ENCODE data around the gene CD99. TPM values are rescaled to one million over a fixed set of nuclear protein-coding genes. Genes with fewer than 3 reads are reported as not detected.
"Not testable (repeated sequence)": the region's sequence is repeated elsewhere in the genome, so short reads cannot be mapped to it uniquely, and the experiment has no call there.

CD99 gene
- total RNA-seq, 2 donors from 2014 or later, result 384 to 1,041 TPM

GRCh38 chrX:2767631-2768455 is 76.7 kb downstream of the CD99 start:
- 53% methylated on average over 25 of the region's 25 CpGs for WGBS

DNA sequence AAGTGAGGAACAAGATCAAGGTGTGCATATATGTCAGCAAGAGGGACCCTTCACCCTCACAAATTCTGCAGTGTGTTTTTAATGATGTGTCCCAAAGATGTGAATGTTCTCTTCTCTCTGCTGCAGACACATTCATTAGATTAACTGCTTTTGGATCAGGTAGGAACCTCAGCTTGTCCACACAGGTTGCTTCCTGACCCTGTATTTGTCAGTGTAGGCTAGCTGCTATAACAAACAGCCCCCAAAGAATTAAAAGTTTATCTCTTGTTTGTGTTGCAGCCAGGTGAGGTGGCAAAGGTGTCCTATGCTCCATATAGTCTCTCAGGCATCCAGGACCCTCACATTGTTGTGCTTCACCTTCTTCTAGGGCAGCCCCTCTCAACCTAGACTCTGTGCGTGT is 78.5 kb downstream of the CD99 start:
- no peaks in the 10 kb centered on the region for H3K4me1 ChIP-seq (replicated peaks)
- H3K9me3 ChIP-seq, result no peaks in the 10 kb centered on the region
- no peak overlapping the region for H3K4me3 ChIP-seq
- intact Hi-C loops (cut with DNase I), result no loop called here
- no peak for DNase-seq (ENCODE audit: low spot score)
- no peak for TF ChIP-seq POLR2A (IDR thresholded peaks at IDR 0.05)
- TF ChIP-seq CTCF (IDR thresholded peaks at IDR 0.05), result no peak
- TF ChIP-seq POLR2AphosphoS5 (IDR thresholded peaks at IDR 0.05), result no peak
- H3K36me3 ChIP-seq, result no peaks in the 10 kb centered on the region
- 100% methylated on average over 1 of the region's 1 CpG for WGBS
- no peaks in the 10 kb centered on the region for H3K27me3 ChIP-seq (replicated peaks; ENCODE audit: insufficient read depth)
- H3K27ac ChIP-seq, result no peak overlapping the region

More at GRCh38 chrX:2767631-2768455, 76.7 kb downstream of the CD99 start:
- no peaks in the 10 kb centered on the region for H3K36me3 ChIP-seq
- TF ChIP-seq POLR2A (IDR thresholded peaks at IDR 0.05) (no peak), CTCF (IDR thresholded peaks at IDR 0.05) (no peak), POLR2AphosphoS5 (IDR thresholded peaks at IDR 0.05) (no peak)
- H3K4me3 ChIP-seq, result no peak overlapping the region
- H3K27me3 ChIP-seq (replicated peaks; ENCODE audit: insufficient read depth), result no peaks in the 10 kb centered on the region
- intact Hi-C loops (cut with DNase I), result no loop called here
- no peaks in the 10 kb centered on the region for H3K4me1 ChIP-seq (replicated peaks)
- no peaks in the 10 kb centered on the region for H3K9me3 ChIP-seq
- no peak for DNase-seq (ENCODE audit: low spot score)
- no peak overlapping the region for H3K27ac ChIP-seq

DNA sequence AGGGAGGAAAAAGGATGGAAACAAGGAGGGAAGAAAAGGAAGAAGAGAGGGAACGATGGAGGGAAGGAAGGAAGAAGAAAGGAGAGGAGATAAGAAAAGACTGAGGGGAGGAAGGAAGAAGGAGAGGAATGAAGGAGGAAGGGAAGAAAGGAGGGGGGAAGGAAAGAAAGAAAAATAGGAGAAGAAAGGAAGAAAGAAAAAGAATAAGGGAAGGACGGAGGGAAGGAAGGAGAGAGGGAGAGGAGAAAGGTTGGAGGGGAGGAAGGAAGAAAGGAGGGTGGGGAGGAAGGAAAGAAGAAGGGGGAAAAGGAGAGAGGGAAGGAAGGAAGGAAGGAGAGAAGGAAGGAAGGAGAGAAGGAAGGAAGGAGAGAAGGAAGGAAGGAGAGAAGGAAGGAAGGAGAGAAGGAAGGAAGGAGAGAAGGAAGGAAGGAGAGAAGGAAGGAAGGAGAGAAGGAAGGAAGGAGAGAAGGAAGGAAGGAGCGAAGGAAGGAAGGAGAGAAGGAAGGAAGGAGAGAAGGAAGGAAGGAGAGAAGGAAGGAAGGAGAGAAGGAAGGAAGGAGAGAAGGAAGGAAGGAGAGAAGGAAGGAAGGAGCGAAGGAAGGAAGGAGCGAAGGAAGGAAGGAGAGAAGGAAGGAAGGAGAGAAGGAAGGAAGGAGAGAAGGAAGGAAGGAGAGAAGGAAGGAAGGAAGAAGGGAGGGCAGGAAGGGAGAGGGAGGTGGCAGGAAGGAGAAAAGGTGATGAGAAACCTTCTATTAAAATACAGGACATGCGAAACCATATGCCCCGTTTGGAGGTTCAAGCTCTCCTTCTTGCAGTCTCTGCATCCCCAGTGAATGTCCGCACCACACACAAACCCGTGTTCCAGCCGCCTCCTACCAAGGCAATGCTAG is 82.3 kb downstream of the CD99 start:
- H3K27ac ChIP-seq; H3K4me3 ChIP-seq; H3K27me3 ChIP-seq (replicated peaks; ENCODE audit: insufficient read depth); H3K4me1 ChIP-seq (replicated peaks); H3K36me3 ChIP-seq; H3K9me3 ChIP-seq; DNase-seq (ENCODE audit: low spot score); intact Hi-C loops (cut with DNase I): not testable (repeated sequence)
- WGBS, result 85% methylated on average over 8 of the region's 10 CpGs

DNA sequence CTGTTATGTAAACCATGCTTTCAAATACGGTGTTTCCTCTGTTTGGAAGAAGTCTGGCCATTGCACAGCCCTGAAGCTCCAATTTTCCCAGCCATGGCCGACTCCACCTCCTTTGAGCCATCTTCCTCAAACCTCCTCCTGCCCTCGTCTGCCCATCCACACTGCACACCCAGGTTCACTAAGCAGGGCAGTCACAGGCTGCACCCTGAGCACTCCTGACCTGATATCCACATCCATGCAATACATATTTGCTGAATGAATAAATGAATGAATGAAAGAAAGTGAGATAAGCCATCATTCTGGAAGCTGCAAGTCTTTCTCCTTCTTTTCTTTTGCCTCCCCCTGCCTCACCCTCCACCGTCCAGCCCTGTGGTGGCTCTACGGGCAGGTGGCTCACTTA is 83.0 kb downstream of the CD99 start:
- DNase-seq (ENCODE audit: low spot score), result no peak
- Histone ChIP-seq H3K36me3 (no peaks in the 10 kb centered on the region), H3K9me3 (no peaks in the 10 kb centered on the region), H3K4me3 (no peak overlapping the region), H3K27ac (no peak overlapping the region), H3K27me3 (replicated peaks; ENCODE audit: insufficient read depth) (no peaks in the 10 kb centered on the region), H3K4me1 (replicated peaks) (no peaks in the 10 kb centered on the region)
- no peak for TF ChIP-seq POLR2A (IDR thresholded peaks at IDR 0.05)
- no peak for TF ChIP-seq POLR2AphosphoS5 (IDR thresholded peaks at IDR 0.05)
- no peak for TF ChIP-seq CTCF (IDR thresholded peaks at IDR 0.05)
- intact Hi-C loops (cut with DNase I), result no loop called here
- WGBS, result 94% methylated on average over 5 of the region's 5 CpGs

GRCh38 chrX:2774776-2775175 is 83.7 kb downstream of the CD99 start:
- Histone ChIP-seq H3K9me3 (no peaks in the 10 kb centered on the region), H3K4me1 (replicated peaks) (no peaks in the 10 kb centered on the region), H3K27me3 (replicated peaks; ENCODE audit: insufficient read depth) (no peaks in the 10 kb centered on the region), H3K36me3 (no peaks in the 10 kb centered on the region), H3K27ac (no peak overlapping the region), H3K4me3 (no peak overlapping the region)
- 95% methylated on average over 3 of the region's 3 CpGs for WGBS
- TF ChIP-seq POLR2AphosphoS5 (IDR thresholded peaks at IDR 0.05) (no peak), CTCF (IDR thresholded peaks at IDR 0.05) (no peak), POLR2A (IDR thresholded peaks at IDR 0.05) (no peak)
- intact Hi-C loops (cut with DNase I), result no loop called here
- DNase-seq (ENCODE audit: low spot score), result no peak

DNA sequence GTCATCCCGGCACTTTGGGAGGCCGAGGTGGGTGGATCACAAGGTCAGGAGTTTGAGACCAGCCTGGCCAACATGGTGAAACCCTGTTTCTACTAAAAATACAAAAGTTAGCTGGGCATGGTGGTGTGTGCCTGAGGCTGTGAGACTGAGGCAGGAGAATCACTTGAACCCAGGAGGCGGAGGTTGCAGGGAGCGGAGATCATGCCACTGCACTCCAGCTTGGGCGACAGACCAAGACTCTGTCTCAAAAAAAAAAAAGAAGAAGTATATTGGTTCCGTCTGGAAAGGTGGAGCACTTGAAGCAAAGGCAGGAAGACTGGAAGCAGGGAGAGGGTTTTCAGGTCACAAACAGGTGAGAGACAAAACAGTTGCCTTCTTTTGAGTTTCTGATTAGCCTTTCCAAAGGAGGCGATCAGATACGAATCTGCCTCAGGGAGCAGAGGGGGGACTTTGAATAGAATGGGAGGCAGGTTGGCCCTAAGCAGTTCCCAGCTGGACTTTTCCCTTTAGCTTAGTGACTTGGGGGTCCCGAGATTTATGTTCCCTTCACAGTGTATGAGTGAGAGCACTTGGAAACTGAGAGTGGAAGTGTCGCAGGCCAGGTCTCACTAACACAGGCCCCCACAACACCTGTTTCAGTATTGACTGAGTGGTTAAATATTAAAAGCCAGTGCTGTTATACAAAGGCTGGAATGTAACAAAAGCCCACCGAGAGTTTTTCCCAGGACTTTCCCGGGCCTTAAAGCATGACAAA is 89.6 kb downstream of the CD99 start:
- 58% methylated on average over 12 of the region's 12 CpGs for WGBS
- DNase-seq (ENCODE audit: low spot score); H3K4me1 ChIP-seq (replicated peaks); H3K9me3 ChIP-seq; intact Hi-C loops (cut with DNase I); H3K4me3 ChIP-seq; H3K27ac ChIP-seq; H3K36me3 ChIP-seq; H3K27me3 ChIP-seq (replicated peaks; ENCODE audit: insufficient read depth): not testable (repeated sequence)
